ENCODE results near the gene PHETA2.
A peak's percentile ranks its signal among the peaks of the same experiment; 100 is the strongest.
"Not testable (repeated sequence)": the region's sequence is repeated elsewhere in the genome, so short reads cannot be mapped to it uniquely, and the experiment has no call there.

Gene PHETA2

GRCh38 chr22:42069801-42070516 lies 4.1 kb upstream of the PHETA2 start:
- Histone ChIP-seq H3K27ac (ENCODE audit: insufficient read depth, low read depth, low read length, poor library complexity, severe bottlenecking) (no peak overlapping the region), H3K27me3 (ENCODE audit: control insufficient read depth, insufficient read depth, low read length, poor library complexity, severe bottlenecking) (peaks cover 10% of the 10 kb centered on the region), H3K36me3 (ENCODE audit: control insufficient read depth, insufficient read depth, low read length) (no peaks in the 10 kb centered on the region), H3K4me3 (ENCODE audit: insufficient read depth, low read depth, low read length) (peak overlapping the region; percentile 57), H3K4me1 (ENCODE audit: control insufficient read depth, insufficient read depth, low read length) (peaks cover 3% of the 10 kb centered on the region), H3K9me3 (ENCODE audit: control insufficient read depth, low read length) (no peaks in the 10 kb centered on the region)
- WGBS, 2 experiments = 32 to 33% methylated on average over 19 of the region's 19 CpGs

- no peaks in the 10 kb centered on the region for H3K9me3 ChIP-seq (ENCODE audit: control insufficient read depth, low read length)
- peaks cover 10% of the 10 kb centered on the region for H3K27me3 ChIP-seq (ENCODE audit: control insufficient read depth, insufficient read depth, low read length, poor library complexity, severe bottlenecking)
- peaks cover 3% of the 10 kb centered on the region for H3K4me1 ChIP-seq (ENCODE audit: control insufficient read depth, insufficient read depth, low read length)
- H3K4me3 ChIP-seq (ENCODE audit: insufficient read depth, low read depth, low read length) = peak within 1 kb of the TSS; percentile 57
- H3K27ac ChIP-seq (ENCODE audit: insufficient read depth, low read depth, low read length, poor library complexity, severe bottlenecking) = no peak within 1 kb of the TSS
- WGBS, 2 experiments = 3% methylated on average over 56 of the region's 56 CpGs
- no peaks in the 10 kb centered on the region for H3K36me3 ChIP-seq (ENCODE audit: control insufficient read depth, insufficient read depth, low read length)
These were observed 3.3 kb upstream of the PHETA2 start, which contains the start of gene NAGA for GRCh38 chr22:42070517-42071422. Gene NAGA (minus strand): TSS chr22:42070812. CDS start chr22:42070297, 515 bp downstream.

- H3K4me3 ChIP-seq (ENCODE audit: insufficient read depth, low read depth, low read length) = peak overlapping the region; percentile 57
- not testable (repeated sequence) for H3K9me3 ChIP-seq (ENCODE audit: control insufficient read depth, low read length); H3K4me1 ChIP-seq (ENCODE audit: control insufficient read depth, insufficient read depth, low read length); H3K27ac ChIP-seq (ENCODE audit: insufficient read depth, low read depth, low read length, poor library complexity, severe bottlenecking); H3K27me3 ChIP-seq (ENCODE audit: control insufficient read depth, insufficient read depth, low read length, poor library complexity, severe bottlenecking); H3K36me3 ChIP-seq (ENCODE audit: control insufficient read depth, insufficient read depth, low read length)
- 91 to 92% methylated on average over 7 of the region's 7 CpGs for WGBS, 2 experiments
These were observed 2.5 kb upstream of the PHETA2 start for GRCh38 chr22:42071508-42071907.

GRCh38 chr22:42072606-42073330 lies 1.3 kb upstream of the PHETA2 start:
- Histone ChIP-seq H3K4me1 (ENCODE audit: control insufficient read depth, insufficient read depth, low read length) (peaks cover 3% of the 10 kb centered on the region), H3K4me3 (ENCODE audit: insufficient read depth, low read depth, low read length) (no peak overlapping the region), H3K27me3 (ENCODE audit: control insufficient read depth, insufficient read depth, low read length, poor library complexity, severe bottlenecking) (peaks cover 10% of the 10 kb centered on the region), H3K27ac (ENCODE audit: insufficient read depth, low read depth, low read length, poor library complexity, severe bottlenecking) (no peak overlapping the region), H3K9me3 (ENCODE audit: control insufficient read depth, low read length) (no peaks in the 10 kb centered on the region), H3K36me3 (ENCODE audit: control insufficient read depth, insufficient read depth, low read length) (no peaks in the 10 kb centered on the region)
- 79 to 81% methylated on average over 8 of the region's 8 CpGs for WGBS, 2 experiments

GRCh38 chr22:42073621-42074041 lies 417 bp upstream of the PHETA2 start:
- no peaks in the 10 kb centered on the region for H3K9me3 ChIP-seq (ENCODE audit: control insufficient read depth, low read length)
- 88% methylated on average over 14 of the region's 14 CpGs for WGBS, 2 experiments
- H3K4me1 ChIP-seq (ENCODE audit: control insufficient read depth, insufficient read depth, low read length) = peaks cover 3% of the 10 kb centered on the region
- peaks cover 10% of the 10 kb centered on the region for H3K27me3 ChIP-seq (ENCODE audit: control insufficient read depth, insufficient read depth, low read length, poor library complexity, severe bottlenecking)
- H3K4me3 ChIP-seq (ENCODE audit: insufficient read depth, low read depth, low read length) = no peak overlapping the region
- H3K27ac ChIP-seq (ENCODE audit: insufficient read depth, low read depth, low read length, poor library complexity, severe bottlenecking) = no peak overlapping the region
- H3K36me3 ChIP-seq (ENCODE audit: control insufficient read depth, insufficient read depth, low read length) = no peaks in the 10 kb centered on the region

GRCh38 chr22:42074846-42075676 lies 1.0 kb downstream of the PHETA2 start:
- Histone ChIP-seq H3K4me3 (ENCODE audit: insufficient read depth, low read depth, low read length) (no peak overlapping the region), H3K27ac (ENCODE audit: insufficient read depth, low read depth, low read length, poor library complexity, severe bottlenecking) (no peak overlapping the region), H3K4me1 (ENCODE audit: control insufficient read depth, insufficient read depth, low read length) (peaks cover 3% of the 10 kb centered on the region)

GRCh38 chr22:42076764-42077485 lies 2.9 kb downstream of the PHETA2 start:
- Histone ChIP-seq H3K27me3 (ENCODE audit: control insufficient read depth, insufficient read depth, low read length, poor library complexity, severe bottlenecking) (peaks cover 10% of the 10 kb centered on the region), H3K4me3 (ENCODE audit: insufficient read depth, low read depth, low read length) (no peak overlapping the region), H3K36me3 (ENCODE audit: control insufficient read depth, insufficient read depth, low read length) (no peaks in the 10 kb centered on the region), H3K9me3 (ENCODE audit: control insufficient read depth, low read length) (no peaks in the 10 kb centered on the region), H3K27ac (ENCODE audit: insufficient read depth, low read depth, low read length, poor library complexity, severe bottlenecking) (no peak overlapping the region), H3K4me1 (ENCODE audit: control insufficient read depth, insufficient read depth, low read length) (peaks cover 3% of the 10 kb centered on the region)
- 91 to 94% methylated on average over 20 of the region's 20 CpGs for WGBS, 2 experiments

More at GRCh38 chr22:42074846-42075676, 1.0 kb downstream of the PHETA2 start:
- H3K9me3 ChIP-seq (ENCODE audit: control insufficient read depth, low read length) = no peaks in the 10 kb centered on the region
- peaks cover 10% of the 10 kb centered on the region for H3K27me3 ChIP-seq (ENCODE audit: control insufficient read depth, insufficient read depth, low read length, poor library complexity, severe bottlenecking)
- WGBS, 2 experiments = 96 to 97% methylated on average over 8 of the region's 9 CpGs
- no peaks in the 10 kb centered on the region for H3K36me3 ChIP-seq (ENCODE audit: control insufficient read depth, insufficient read depth, low read length)

- no peak overlapping the region for H3K4me3 ChIP-seq (ENCODE audit: insufficient read depth, low read depth, low read length)
- no peaks in the 10 kb centered on the region for H3K9me3 ChIP-seq (ENCODE audit: control insufficient read depth, low read length)
- H3K36me3 ChIP-seq (ENCODE audit: control insufficient read depth, insufficient read depth, low read length) = no peaks in the 10 kb centered on the region
- peaks cover 10% of the 10 kb centered on the region for H3K27me3 ChIP-seq (ENCODE audit: control insufficient read depth, insufficient read depth, low read length, poor library complexity, severe bottlenecking)
- no peak overlapping the region for H3K27ac ChIP-seq (ENCODE audit: insufficient read depth, low read depth, low read length, poor library complexity, severe bottlenecking)
- H3K4me1 ChIP-seq (ENCODE audit: control insufficient read depth, insufficient read depth, low read length) = peaks cover 3% of the 10 kb centered on the region
- WGBS, 2 experiments = 92 to 93% methylated on average over 21 of the region's 21 CpGs
These were observed 3.6 kb downstream of the PHETA2 start for GRCh38 chr22:42077486-42078125.
